IPS-18c (cell line): Measurements from ENCODE around the gene ABCC9.

Source experiments
- H3K4me3 ChIP-seq: 2 replicates; pipeline ENCODE4 v1.7.0; 2013; ENCODE audit warnings: low read depth, mild to moderate bottlenecking, low read length, moderate library complexity; ENCODE audit not compliant: insufficient read depth
- H3K9me3 ChIP-seq: one replicate; pipeline ENCODE4 v1.6.1; 2013; ENCODE audit warnings: mild to moderate bottlenecking, low read length, moderate library complexity; ENCODE audit not compliant: control insufficient read depth, insufficient read depth

Gene ABCC9

DNA sequence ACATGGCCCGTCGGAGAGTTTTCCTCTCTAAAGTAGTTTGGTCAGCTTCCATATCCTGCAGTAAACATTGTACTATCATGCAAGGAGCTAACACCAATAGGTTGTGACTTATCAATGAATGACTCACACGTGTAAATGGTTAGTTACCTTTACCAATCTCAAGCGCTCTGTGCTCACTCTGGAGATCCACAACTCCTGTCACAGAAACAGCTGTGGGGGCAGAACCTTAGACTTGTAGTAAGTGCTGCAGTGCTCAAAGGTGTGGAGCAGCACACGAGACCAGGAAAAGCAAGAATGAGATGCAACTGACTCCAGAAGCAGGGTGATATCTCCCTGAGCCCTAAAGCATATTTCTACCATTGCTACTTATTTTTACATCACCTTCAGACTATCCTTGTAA is 93.0 kb downstream of the ABCC9 start:
- Histone ChIP-seq H3K9me3 (no peaks in the 10 kb centered on the region), H3K4me3 (no peak overlapping the region)

DNA sequence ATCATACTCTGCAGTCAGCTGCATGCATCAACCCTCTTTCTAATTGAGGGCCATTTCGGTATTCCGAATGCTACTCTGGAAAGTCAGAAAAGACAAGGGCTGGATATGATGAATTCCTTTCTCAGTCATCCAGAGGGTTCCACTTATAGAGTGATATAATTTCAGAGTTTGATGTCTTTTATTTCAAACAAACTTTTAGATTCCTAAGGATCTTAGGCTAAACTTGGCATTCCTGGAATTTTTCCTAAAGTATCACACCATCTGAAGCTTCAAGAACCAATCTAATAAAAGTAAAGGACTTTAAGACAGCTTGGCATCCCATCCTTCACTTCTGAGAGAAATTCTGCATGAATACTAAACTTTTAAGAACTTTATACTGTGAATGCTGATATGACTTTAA is 97.4 kb downstream of the ABCC9 start:
- Histone ChIP-seq H3K4me3 (no peak overlapping the region), H3K9me3 (no peaks in the 10 kb centered on the region)

DNA sequence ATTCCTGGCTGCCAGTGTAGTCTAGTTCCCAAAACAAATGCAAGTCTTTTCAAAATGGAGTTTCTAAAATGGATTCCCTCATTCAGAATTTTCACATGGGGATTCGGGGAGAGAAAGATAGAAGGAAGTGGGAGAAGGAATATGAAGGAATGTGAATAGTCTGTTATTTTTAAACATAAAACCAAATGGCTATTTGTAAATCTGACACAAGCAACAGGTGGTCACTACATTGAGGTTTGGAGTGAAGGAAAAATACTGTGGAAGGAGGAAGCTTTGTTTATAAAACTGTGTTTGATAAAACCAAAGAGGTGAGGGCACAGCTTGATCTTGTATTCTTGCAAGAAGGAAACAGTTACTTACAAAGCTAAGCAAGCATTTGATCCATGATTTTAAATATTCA is 101.5 kb downstream of the ABCC9 start:
- Histone ChIP-seq H3K4me3 (no peak overlapping the region), H3K9me3 (no peaks in the 10 kb centered on the region)

GRCh38 chr12:21837847-21838246 is 103.4 kb downstream of the ABCC9 start:
- H3K9me3 ChIP-seq: no peaks in the 10 kb centered on the region

GRCh38 chr12:21831791-21832344 is 109.4 kb downstream of the ABCC9 start:
- H3K4me3 ChIP-seq: no peak overlapping the region
- no peaks in the 10 kb centered on the region for H3K9me3 ChIP-seq

More at GRCh38 chr12:21837847-21838246, 103.4 kb downstream of the ABCC9 start:
- no peak overlapping the region for H3K4me3 ChIP-seq

GRCh38 chr12:21828779-21829178 is 112.4 kb downstream of the ABCC9 start:
- no peak overlapping the region for H3K4me3 ChIP-seq
- H3K9me3 ChIP-seq: no peaks in the 10 kb centered on the region

DNA sequence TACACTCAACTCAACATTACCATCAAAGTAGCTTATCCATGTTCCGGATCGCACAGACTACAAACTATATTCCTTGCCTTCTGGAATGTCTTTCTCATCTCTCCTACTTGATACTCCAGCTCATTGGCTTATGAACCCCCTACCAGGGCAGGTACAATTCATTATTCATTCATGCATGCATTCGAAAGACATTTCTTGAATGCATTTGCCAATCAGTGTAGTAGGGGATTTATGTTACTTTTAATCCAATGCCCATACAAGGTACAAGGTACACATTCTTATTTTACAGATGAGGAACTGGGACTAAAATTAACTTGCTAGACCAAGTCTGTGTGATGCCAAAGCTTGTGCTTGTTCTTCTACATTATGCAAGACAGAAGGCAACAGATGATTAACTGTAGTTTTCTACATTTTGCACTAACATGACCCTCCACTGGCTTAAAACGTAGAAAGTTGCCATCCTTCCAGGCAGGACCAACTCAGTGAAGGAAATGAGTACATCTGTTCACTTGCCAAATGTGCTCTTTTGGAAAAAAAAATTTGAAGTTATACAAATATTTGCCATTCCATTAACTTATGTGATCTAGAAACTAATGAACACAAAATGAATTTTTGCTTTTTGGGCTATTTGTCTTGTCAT is 113.0 kb downstream of the ABCC9 start:
- Histone ChIP-seq H3K9me3 (no peaks in the 10 kb centered on the region), H3K4me3 (no peak overlapping the region)

DNA sequence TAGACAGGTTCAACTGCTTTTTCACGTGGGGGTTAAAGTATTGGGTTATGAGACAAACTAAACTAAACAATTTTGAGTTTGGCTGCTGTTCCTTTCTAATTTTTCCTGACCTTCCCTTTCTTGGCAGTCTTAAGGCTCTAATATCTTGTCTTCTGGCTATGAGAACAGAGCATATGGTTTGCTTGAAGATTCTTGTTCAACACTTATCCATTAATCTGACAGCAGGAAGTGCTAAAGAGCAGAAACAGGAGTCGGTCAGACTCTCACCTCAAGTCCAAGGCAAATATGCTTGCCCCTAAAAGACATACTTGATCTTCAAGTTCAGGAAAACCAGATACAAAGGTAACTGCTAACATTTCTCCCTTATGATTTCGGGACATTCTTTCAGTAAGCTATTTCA is 114.1 kb downstream of the ABCC9 start:
- H3K4me3 ChIP-seq: no peak overlapping the region
- H3K9me3 ChIP-seq: no peaks in the 10 kb centered on the region

DNA sequence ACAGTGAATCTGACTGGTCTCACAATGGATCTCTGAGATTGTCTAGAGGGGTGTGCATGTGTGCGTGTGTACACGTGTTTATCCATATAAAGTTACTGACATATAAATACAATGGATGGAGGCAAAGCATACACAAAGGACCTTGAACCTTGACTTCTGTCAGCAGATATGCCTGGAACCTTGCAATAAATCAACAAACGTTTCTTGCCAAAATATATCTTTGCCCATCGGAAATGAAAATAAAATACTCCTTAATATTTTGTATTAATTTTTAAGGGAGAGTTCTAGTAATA is 114.7 kb downstream of the ABCC9 start:
- Histone ChIP-seq H3K9me3 (no peaks in the 10 kb centered on the region), H3K4me3 (no peak overlapping the region)

DNA sequence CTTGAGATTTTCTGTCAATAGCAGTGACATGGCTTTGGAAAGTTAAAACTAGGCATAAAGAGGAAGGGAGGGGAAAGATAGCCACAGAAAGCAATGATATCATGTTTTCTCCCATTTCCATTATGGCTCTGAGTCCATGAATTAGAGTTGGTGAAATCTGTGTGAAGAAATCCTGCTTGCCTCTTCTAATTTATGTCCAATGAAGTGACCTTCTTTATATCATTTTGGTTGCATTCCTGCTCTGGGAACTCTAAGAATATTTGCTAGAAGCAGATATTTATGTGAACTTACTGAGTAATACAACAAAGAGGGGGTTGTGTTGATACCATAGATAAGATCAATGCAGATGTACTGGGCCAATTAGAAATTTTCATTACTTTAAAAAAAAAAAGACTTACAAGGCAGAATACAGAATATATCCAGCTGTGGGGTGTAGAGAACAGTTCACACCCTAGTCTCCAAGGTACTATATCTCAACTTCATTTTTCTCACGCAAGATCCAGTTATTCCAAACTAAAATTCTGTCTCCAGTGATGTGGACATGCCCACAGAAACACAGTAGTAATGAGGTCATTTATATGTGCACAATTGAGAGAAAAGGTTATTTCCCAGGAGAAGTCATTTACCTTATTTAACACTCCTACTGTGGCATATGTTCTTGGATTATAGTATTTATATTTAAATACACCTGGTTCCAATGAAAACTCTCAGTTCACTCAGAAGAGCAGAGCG is 115.2 kb downstream of the ABCC9 start:
- no peaks in the 10 kb centered on the region for H3K9me3 ChIP-seq
- H3K4me3 ChIP-seq: no peak overlapping the region

GRCh38 chr12:21823581-21823980 is 117.6 kb downstream of the ABCC9 start:
- no peaks in the 10 kb centered on the region for H3K9me3 ChIP-seq
- no peak overlapping the region for H3K4me3 ChIP-seq

DNA sequence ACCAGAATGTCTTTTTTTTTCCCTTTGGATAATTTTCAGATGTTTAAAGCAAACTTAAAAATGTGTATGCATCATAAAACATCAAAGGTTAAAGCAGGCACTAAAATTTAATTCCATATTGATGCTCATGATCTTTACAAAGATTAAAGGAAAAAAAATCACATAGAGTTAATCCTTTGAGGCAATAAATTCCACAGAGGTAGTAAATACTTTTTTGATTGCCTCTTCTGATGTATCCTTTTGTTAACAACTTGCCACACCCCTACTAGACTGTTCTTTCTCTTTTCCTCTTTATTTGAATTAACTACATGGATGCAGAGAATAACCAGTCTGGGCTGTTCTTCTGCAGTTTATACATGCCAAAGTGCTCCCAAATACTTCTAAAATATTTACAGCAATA is 121.5 kb downstream of the ABCC9 start:
- H3K4me3 ChIP-seq: no peak overlapping the region
- no peaks in the 10 kb centered on the region for H3K9me3 ChIP-seq

DNA sequence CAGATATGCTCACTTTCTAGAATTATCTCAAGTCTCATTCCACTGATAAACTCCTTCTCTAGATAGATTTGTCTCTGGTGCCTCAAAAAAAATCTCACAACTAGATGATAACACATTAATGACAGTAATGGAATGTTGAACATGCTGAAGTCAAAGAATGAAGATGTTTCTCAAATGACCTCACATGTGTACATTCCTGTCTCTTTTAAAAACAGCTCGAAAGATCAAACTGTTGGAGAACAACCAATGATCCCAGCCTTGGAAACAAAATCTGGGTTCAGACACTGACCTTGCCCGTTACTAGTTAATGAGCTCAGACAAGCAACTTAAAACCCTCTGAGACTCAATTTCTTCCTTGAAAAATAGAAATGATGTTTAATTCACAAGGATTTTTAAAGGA is 122.0 kb downstream of the ABCC9 start:
- Histone ChIP-seq H3K4me3 (no peak overlapping the region), H3K9me3 (no peaks in the 10 kb centered on the region)

DNA sequence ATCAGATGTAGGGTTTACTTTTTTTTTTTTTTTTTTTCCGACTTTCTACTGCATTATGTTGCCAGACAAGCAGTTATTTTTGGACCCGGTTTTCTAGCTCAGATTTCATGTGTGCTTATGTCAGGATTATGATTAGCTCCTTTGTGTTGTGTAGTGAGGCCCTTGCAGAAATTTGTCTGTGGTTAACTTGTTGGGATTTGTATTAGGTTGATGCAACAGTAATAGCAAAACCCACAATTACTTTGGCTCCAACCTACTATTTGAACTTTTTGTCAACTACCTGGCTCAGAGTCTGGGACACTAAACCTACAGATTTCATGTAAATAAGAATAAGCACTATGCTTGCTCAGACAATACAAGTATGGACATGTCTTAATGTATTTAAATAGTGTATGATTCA is 122.6 kb downstream of the ABCC9 start:
- Histone ChIP-seq H3K9me3 (no peaks in the 10 kb centered on the region), H3K4me3 (no peak overlapping the region)

DNA sequence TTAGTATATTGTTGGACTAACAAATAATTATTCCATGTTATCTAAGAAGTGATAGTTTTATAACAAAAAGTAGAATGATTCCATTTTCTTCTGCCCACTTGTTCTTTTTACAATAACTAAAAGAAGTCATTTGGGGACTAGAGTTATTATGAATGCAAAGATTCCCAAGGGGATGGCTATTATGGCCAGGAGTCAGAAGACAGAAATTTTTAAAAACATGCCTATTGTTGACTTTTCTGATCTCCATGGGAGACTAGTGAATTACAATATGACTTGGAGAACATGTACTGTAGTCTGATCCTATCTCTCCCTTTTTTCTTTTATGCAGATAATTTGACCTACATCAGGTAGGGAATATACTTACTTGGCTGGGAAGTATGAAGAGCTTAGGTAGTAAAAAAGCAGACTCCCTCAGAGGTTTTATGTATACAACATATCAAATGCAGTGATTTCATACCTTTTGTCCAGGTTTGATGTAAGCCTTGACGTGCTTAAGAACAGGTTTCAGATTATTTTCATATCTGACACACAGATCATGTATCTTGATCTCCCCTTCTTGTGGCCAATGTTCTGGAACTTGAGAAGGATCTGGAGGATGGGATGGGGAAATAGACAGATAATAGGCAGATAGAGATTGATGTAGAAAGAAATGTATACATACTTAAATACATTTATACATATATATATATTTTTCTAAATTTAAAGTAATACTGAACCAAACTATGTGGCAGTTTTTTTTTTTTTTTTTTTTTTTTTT is 125.7 kb downstream of the ABCC9 start:
- Histone ChIP-seq H3K4me3 (no peak overlapping the region), H3K9me3 (no peaks in the 10 kb centered on the region)

DNA sequence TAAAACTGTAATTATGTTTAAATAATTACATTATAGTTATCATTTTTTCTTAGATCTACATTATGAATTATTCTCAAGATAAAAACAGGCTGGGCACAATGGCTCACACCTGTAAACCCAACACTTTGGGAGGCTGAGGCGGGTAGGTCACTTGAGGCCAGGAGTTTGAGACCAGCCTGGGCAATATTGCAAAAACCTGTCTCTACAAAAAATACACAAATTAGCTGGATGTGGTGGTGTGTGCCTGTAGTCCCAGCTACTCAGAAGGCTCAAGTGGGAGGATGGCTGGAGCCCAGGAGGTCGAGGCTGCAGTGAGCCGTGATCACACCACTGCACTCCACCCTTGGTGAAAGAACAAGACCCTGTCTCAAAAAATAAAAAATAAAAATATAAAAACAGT is 126.4 kb downstream of the ABCC9 start:
- no peak overlapping the region for H3K4me3 ChIP-seq

DNA sequence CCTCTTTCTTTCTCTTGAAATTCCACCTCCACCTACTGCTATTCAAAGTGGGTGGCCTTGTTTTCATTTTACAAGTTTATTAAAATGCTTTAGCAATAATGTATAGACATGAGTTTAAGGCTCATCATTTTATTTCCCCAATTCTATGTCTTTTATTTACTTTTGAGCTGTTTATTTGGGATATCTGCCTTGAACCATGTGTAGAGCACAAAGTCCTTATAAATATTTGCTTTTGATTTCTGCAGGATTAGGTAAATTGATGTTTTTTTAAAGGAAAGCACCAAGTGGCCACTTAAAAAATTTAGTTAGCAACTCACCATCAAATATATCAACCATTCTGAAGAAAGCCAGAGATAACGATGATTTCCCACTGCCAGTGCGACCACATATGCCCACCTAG is 126.9 kb downstream of the ABCC9 start:
- H3K4me3 ChIP-seq: no peak overlapping the region
- H3K9me3 ChIP-seq: no peaks in the 10 kb centered on the region

More for the DNA sequence above, 126.4 kb downstream of the ABCC9 start:
- H3K9me3 ChIP-seq: no peaks in the 10 kb centered on the region

- no peak overlapping the region for H3K4me3 ChIP-seq
Observed at GRCh38 chr12:21813751-21814150, 127.5 kb downstream of the ABCC9 start.

More at GRCh38 chr12:21813751-21814150, 127.5 kb downstream of the ABCC9 start:
- no peaks in the 10 kb centered on the region for H3K9me3 ChIP-seq
